Tibial nerve (tissue), 4 donors: ENCODE results near the gene DYNAP.

Experiments
- EP300 ChIP-seq, 2 donors: sonication (generic); formaldehyde crosslinking; IDR thresholded peaks; one replicate each; pipeline ENCODE4 v1.6.1; 2017; ENCODE audit warnings: antibody characterized with exemption in 2 of 2, mild to moderate bottlenecking in 1 of 2
- POLR2A ChIP-seq, 2 donors: fragments of 450-650 bp; IDR thresholded peaks; one replicate each; pipeline ENCODE4 v1.6.1; 2017; ENCODE audit warnings: antibody characterized with exemption in 2 of 2, mild to moderate bottlenecking in 2 of 2, moderate library complexity in 2 of 2
- TF ChIP-seq, protein P1 (sequence below), 5 experiments: fragments of 200-600 bp in 3 of 5; fragments of 450-650 bp in 2 of 5; sonication (generic) in 3 of 5; IDR thresholded peaks; one replicate each; pipeline ENCODE4 v1.5.1; 2016 to 2019; ENCODE audit warnings: antibody characterized with exemption in 5 of 5, mild to moderate bottlenecking in 3 of 5, moderate library complexity in 2 of 5

GRCh38 chr18:54561706-54562267, 29.3 kb upstream of the DYNAP start:
- TF ChIP-seq POLR2A (IDR thresholded peaks at IDR 0.05): no peak
- TF ChIP-seq, protein P1, sequence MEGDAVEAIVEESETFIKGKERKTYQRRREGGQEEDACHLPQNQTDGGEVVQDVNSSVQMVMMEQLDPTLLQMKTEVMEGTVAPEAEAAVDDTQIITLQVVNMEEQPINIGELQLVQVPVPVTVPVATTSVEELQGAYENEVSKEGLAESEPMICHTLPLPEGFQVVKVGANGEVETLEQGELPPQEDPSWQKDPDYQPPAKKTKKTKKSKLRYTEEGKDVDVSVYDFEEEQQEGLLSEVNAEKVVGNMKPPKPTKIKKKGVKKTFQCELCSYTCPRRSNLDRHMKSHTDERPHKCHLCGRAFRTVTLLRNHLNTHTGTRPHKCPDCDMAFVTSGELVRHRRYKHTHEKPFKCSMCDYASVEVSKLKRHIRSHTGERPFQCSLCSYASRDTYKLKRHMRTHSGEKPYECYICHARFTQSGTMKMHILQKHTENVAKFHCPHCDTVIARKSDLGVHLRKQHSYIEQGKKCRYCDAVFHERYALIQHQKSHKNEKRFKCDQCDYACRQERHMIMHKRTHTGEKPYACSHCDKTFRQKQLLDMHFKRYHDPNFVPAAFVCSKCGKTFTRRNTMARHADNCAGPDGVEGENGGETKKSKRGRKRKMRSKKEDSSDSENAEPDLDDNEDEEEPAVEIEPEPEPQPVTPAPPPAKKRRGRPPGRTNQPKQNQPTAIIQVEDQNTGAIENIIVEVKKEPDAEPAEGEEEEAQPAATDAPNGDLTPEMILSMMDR (IDR thresholded peaks at IDR 0.05): no peak
- TF ChIP-seq EP300 (IDR thresholded peaks at IDR 0.05): no peak
